Trophoblast cell (in vitro differentiated cells and primary cell): ENCODE measurements around the gene PPM1H. TPM values are rescaled to one million over a fixed set of nuclear protein-coding genes. Genes with fewer than 3 reads are reported as not detected.
A peak's percentile ranks its signal among the peaks of the same experiment; 100 is the strongest.

Source experiments
- DNase-seq, 2 donors: peaks; one replicate each; pipeline ENCODE4 v3.0.0-alpha.2; 2016
- H2AFZ ChIP-seq: 2 replicates; pipeline ENCODE4 v1.6.1; 2013; ENCODE audit warnings: low read length, moderate library complexity, mild to moderate bottlenecking; ENCODE audit not compliant: insufficient read depth, poor library complexity
- H2AK5ac ChIP-seq: 2 replicates; pipeline ENCODE4 v1.6.1; 2013; ENCODE audit warnings: mild to moderate bottlenecking, low read length
- H2BK120ac ChIP-seq: 2 replicates; pipeline ENCODE4 v1.6.1; 2013; ENCODE audit warnings: low read length, mild to moderate bottlenecking, moderate library complexity; ENCODE audit not compliant: insufficient read depth, poor library complexity
- H2BK12ac ChIP-seq: 2 replicates; pipeline ENCODE4 v1.6.1; 2013; ENCODE audit warnings: mild to moderate bottlenecking, low read length, moderate library complexity
- H2BK5ac ChIP-seq: 2 replicates; pipeline ENCODE4 v1.6.1; 2013; ENCODE audit warnings: low read length, low read depth, moderate library complexity, mild to moderate bottlenecking; ENCODE audit not compliant: poor library complexity
- H3K14ac ChIP-seq: 2 replicates; pipeline ENCODE4 v1.6.1; 2013; ENCODE audit warnings: mild to moderate bottlenecking, low read length
- H3K18ac ChIP-seq: 2 replicates; pipeline ENCODE4 v1.6.1; 2013; ENCODE audit warnings: mild to moderate bottlenecking, low read length
- H3K23ac ChIP-seq: 2 replicates; pipeline ENCODE4 v1.6.1; 2013; ENCODE audit warnings: low read length
- H3K27ac ChIP-seq: 2 replicates; pipeline ENCODE4 v1.5.1; 2013; ENCODE audit warnings: low read depth, mild to moderate bottlenecking, inconsistent platforms, low read length, moderate library complexity
- H3K27me3 ChIP-seq: 2 replicates; pipeline ENCODE4 v1.6.1; 2013; ENCODE audit warnings: inconsistent platforms, mild to moderate bottlenecking, low read length, moderate library complexity; ENCODE audit not compliant: insufficient read depth
- H3K36me3 ChIP-seq, 2 experiments: 1 replicate in 1 of 2; 2 replicates in 1 of 2; pipeline ENCODE4 v1.6.1; 2013; ENCODE audit warnings: low read length in 2 of 2, mild to moderate bottlenecking in 2 of 2, moderate library complexity in 1 of 2; ENCODE audit not compliant: insufficient read depth in 2 of 2, control insufficient read depth in 1 of 2
- H3K4ac ChIP-seq: 2 replicates; pipeline ENCODE4 v1.6.1; 2013; ENCODE audit warnings: low read depth, mild to moderate bottlenecking, low read length, moderate library complexity
- H3K4me1 ChIP-seq, 2 experiments: 1 replicate in 1 of 2; 2 replicates in 1 of 2; pipeline ENCODE4 v1.6.1; 2013; ENCODE audit warnings: low read length in 2 of 2, mild to moderate bottlenecking in 2 of 2, moderate library complexity in 1 of 2; ENCODE audit not compliant: insufficient read depth in 2 of 2, control insufficient read depth in 1 of 2
- H3K4me2 ChIP-seq: 2 replicates; pipeline ENCODE4 v1.6.1; 2013; ENCODE audit warnings: inconsistent platforms, mild to moderate bottlenecking, low read length, moderate library complexity
- H3K4me3 ChIP-seq: 2 replicates; pipeline ENCODE4 v1.5.1; 2013; ENCODE audit warnings: mild to moderate bottlenecking, low read depth, low read length, inconsistent platforms
- H3K79me1 ChIP-seq: one replicate; pipeline ENCODE4 v1.6.1; 2013; ENCODE audit warnings: low read length
- H3K79me2 ChIP-seq: 2 replicates; pipeline ENCODE4 v1.6.1; 2013; ENCODE audit warnings: low read length, mild to moderate bottlenecking; ENCODE audit not compliant: control insufficient read depth, insufficient read depth, poor library complexity
- H3K9ac ChIP-seq: 2 replicates; pipeline ENCODE4 v1.6.1; 2013; ENCODE audit warnings: mild to moderate bottlenecking, low read length
- H3K9me3 ChIP-seq: 2 replicates; pipeline ENCODE4 v1.6.1; 2013; ENCODE audit warnings: low read depth, mild to moderate bottlenecking, control low read depth, inconsistent platforms, low read length; ENCODE audit not compliant: insufficient read depth
- H4K12ac ChIP-seq: 2 replicates; pipeline ENCODE4 v1.6.1; 2013; ENCODE audit warnings: low read depth, mild to moderate bottlenecking, low read length, moderate library complexity
- H4K8ac ChIP-seq: 2 replicates; pipeline ENCODE4 v1.6.1; 2013; ENCODE audit warnings: low read depth, mild to moderate bottlenecking, low read length, moderate library complexity
- H4K91ac ChIP-seq: one replicate; pipeline ENCODE4 v1.6.1; 2013; ENCODE audit warnings: low read depth, mild to moderate bottlenecking, low read length, moderate library complexity
- WGBS: extraction: QIAGEN DNeasy Blood & Tissue Kit; methylation state at CpG from one replicate; pipeline ENCODE4 v1.1.7; 2013; ENCODE audit warnings: missing lambda C conversion rate; ENCODE audit not compliant: insufficient read length, insufficient coverage; ENCODE audit errors: extremely low coverage; 5-methylcytosine and 5-hydroxymethylcytosine counted together
- polyA plus RNA-seq: library from polyadenylated mRNA; stranded (reverse); fragments of 200-250 nt; gene quantifications from 2 replicates; pipeline ENCODE4 v1.2.3, GENCODE V29; 2013

PPM1H gene, protein sequence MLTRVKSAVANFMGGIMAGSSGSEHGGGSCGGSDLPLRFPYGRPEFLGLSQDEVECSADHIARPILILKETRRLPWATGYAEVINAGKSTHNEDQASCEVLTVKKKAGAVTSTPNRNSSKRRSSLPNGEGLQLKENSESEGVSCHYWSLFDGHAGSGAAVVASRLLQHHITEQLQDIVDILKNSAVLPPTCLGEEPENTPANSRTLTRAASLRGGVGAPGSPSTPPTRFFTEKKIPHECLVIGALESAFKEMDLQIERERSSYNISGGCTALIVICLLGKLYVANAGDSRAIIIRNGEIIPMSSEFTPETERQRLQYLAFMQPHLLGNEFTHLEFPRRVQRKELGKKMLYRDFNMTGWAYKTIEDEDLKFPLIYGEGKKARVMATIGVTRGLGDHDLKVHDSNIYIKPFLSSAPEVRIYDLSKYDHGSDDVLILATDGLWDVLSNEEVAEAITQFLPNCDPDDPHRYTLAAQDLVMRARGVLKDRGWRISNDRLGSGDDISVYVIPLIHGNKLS
- 7.7 TPM in 2 replicates for polyA plus RNA-seq

DNA sequence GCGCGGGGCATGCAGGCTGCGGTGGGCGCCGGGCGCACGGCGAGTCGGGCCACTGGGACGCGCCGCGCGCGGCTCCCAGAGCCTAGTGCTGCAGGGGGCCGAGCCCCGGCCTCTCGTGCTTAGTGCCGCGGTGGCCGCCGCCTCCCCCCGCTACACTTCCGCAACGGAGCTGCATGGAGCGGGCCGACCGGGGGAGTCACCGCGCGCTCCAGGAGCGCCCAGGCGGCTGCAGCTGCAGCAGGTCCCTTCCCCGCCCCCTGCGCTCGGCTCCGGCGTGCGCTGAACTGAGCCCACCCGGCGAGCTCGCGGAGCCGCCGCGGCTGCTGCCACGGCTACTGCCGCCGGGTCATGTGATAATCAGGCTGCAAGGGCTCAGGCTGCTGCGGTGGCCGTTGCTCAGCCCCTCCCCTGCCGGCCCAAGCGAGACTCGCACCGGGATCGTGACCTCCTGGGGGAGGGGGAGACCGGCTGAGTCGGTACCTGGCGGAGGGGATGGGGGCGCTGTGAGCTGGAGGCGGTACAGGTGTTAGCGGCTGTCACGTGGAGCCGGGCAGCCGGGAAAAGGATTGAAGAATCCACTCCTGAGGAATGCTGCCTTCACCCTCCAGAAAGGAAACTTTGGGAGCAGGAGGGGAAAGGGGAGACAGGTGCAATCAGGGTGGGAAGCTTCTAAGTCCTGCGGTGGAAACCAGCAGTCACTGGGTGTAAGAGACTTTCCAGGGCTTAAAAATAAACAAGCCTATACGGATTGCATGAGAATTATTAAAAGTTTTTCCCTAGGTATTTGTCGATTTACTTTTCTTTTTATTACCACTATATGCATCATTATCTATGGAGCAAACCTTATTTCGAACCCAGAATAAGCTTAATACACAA lies at the start of gene PPM1H:
TSS of gene PPM1H (minus strand) at position 352 of the 876 bp plus-strand sequence. CDS start 414 bp downstream, outside the sequence.
- H3K36me3 ChIP-seq, result no peaks in the 10 kb centered on the region
- H3K18ac ChIP-seq, result peak within 1 kb of the TSS; percentile 71
- H3K23ac ChIP-seq, result no peak within 1 kb of the TSS
- H3K4me3 ChIP-seq, result peak within 1 kb of the TSS; percentile 82
- H3K27ac ChIP-seq, result peak within 1 kb of the TSS; percentile 64
- peak within 1 kb of the TSS; percentile 95 for H3K4me2 ChIP-seq
- H3K9ac ChIP-seq, result peak within 1 kb of the TSS; percentile 60
- peak within 1 kb of the TSS; percentile 65 for H2BK5ac ChIP-seq
- no peaks in the 10 kb centered on the region for H3K27me3 ChIP-seq
- no peaks in the 10 kb centered on the region for H3K9me3 ChIP-seq
- no CpG with 5 or more reads among the region's 69 CpGs for WGBS
- H2AFZ ChIP-seq, result peak within 1 kb of the TSS; percentile 68
- H4K91ac ChIP-seq, result peak within 1 kb of the TSS; percentile 75
- H3K79me2 ChIP-seq, result peaks cover 8% of the 10 kb centered on the region
- peak within 1 kb of the TSS; percentile 66 for H4K12ac ChIP-seq
- DNase-seq, result peak; percentile 77 to 83
- no peak within 1 kb of the TSS for H2BK12ac ChIP-seq
- peak within 1 kb of the TSS; percentile 92 for H3K14ac ChIP-seq
- H3K79me1 ChIP-seq, result peaks cover 13% of the 10 kb centered on the region
- H4K8ac ChIP-seq, result peak within 1 kb of the TSS; percentile 70
- peak within 1 kb of the TSS; percentile 57 for H2AK5ac ChIP-seq
- peak within 1 kb of the TSS; percentile 64 for H2BK120ac ChIP-seq
- H3K4ac ChIP-seq, result peak within 1 kb of the TSS; percentile 85
- peaks cover 3 to 14% of the 10 kb centered on the region in 2 experiments for H3K4me1 ChIP-seq

DNA sequence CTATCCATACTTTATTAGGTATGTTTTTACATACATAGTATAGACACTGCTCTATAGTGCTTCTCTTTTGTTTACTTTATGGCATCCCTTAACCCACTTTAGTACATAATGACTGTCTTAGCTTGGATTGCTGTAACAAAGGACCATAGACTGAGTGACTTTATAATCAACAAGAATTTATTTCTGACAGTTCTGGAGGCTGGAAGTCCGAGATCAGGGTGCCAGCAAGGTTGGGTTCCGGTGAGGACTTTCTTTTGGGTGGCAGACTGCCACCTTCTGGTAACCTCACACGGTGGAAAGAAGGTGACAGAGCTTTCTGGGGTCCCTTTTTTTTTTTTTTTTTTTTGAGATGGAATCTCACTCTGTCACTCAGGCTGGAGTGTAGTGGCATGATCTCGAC lies 48.6 kb upstream of the PPM1H start:
- H3K27ac ChIP-seq, result no peak overlapping the region
- H4K12ac ChIP-seq, result no peak overlapping the region
- H4K91ac ChIP-seq, result no peak overlapping the region
- no peaks in the 10 kb centered on the region for H3K79me1 ChIP-seq
- no peak overlapping the region for H3K23ac ChIP-seq
- no peak overlapping the region for H3K4ac ChIP-seq
- WGBS, result no CpG with 5 or more reads among the region's 4 CpGs
- no peak overlapping the region for H2AK5ac ChIP-seq
- H3K9me3 ChIP-seq, result no peaks in the 10 kb centered on the region
- H2BK12ac ChIP-seq, result no peak overlapping the region
- H3K4me1 ChIP-seq, result no peaks in the 10 kb centered on the region
- H3K27me3 ChIP-seq, result no peaks in the 10 kb centered on the region
- DNase-seq, result no peak
- H3K9ac ChIP-seq, result no peak overlapping the region
- H2AFZ ChIP-seq, result no peak overlapping the region
- H3K14ac ChIP-seq, result no peak overlapping the region
- no peak overlapping the region for H2BK5ac ChIP-seq
- no peaks in the 10 kb centered on the region for H3K36me3 ChIP-seq
- H3K4me3 ChIP-seq, result no peak overlapping the region
- no peak overlapping the region for H4K8ac ChIP-seq
- H3K79me2 ChIP-seq, result no peaks in the 10 kb centered on the region
- no peak overlapping the region for H2BK120ac ChIP-seq
- no peak overlapping the region for H3K4me2 ChIP-seq
- no peak overlapping the region for H3K18ac ChIP-seq

DNA sequence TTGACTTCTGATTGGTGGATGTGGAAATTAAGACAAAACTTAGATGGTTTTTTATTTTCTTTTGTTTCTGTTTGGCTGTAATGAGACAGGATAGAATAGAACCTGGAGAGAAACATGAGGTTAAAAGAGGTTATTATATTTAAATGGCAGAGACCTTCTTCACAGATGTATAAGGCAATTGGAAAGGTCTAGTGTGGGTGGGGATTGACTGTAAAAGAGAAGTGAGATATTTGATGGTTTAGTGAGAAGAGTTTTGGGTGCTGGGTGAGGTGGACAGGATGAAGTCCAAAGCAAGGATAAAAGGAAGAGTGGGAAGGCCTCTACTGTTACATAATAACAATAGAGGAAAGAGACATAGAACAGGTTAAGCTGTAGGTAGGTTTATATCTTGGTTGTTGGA lies 43.8 kb upstream of the PPM1H start:
- Histone ChIP-seq H4K8ac (no peak overlapping the region), H3K36me3 (no peaks in the 10 kb centered on the region), H2BK5ac (no peak overlapping the region), H3K27me3 (no peaks in the 10 kb centered on the region), H3K9ac (no peak overlapping the region), H3K4me2 (no peak overlapping the region), H3K4me1 (no peaks in the 10 kb centered on the region), H4K91ac (no peak overlapping the region), H3K4ac (no peak overlapping the region), H4K12ac (no peak overlapping the region), H3K27ac (no peak overlapping the region), H3K9me3 (no peaks in the 10 kb centered on the region), H3K79me2 (no peaks in the 10 kb centered on the region), H2BK12ac (no peak overlapping the region), H2AFZ (no peak overlapping the region), H3K14ac (no peak overlapping the region), H3K79me1 (no peaks in the 10 kb centered on the region), H2BK120ac (no peak overlapping the region), H3K23ac (no peak overlapping the region), H3K18ac (no peak overlapping the region), H2AK5ac (no peak overlapping the region), H3K4me3 (no peak overlapping the region)
- no peak for DNase-seq

DNA sequence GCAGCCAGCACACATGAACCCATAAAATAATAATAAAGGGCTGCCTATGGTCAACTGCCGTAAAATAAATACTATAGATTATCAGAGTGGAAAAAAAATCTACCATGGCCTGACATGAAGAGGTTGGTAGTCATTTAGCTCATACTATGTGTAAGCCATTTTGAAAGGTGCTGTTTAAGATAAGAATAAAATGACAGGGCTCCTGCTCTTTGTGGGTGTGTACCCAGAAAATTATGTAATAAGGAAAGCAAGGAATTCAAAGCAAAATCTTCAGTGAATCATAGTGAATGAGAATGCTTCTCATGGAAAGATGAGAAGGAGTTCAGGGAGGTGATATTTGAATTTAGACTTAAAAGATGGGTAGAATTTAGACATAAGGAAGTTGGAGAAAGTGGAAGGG lies 42.9 kb upstream of the PPM1H start:
- Histone ChIP-seq H2BK120ac (no peak overlapping the region), H3K9me3 (no peaks in the 10 kb centered on the region), H4K8ac (no peak overlapping the region), H3K27ac (no peak overlapping the region), H3K14ac (no peak overlapping the region), H2AFZ (no peak overlapping the region), H4K12ac (no peak overlapping the region), H4K91ac (no peak overlapping the region), H3K4me1 (no peaks in the 10 kb centered on the region), H3K23ac (no peak overlapping the region), H2BK5ac (no peak overlapping the region), H2AK5ac (no peak overlapping the region), H3K4ac (no peak overlapping the region), H3K79me2 (no peaks in the 10 kb centered on the region), H3K27me3 (no peaks in the 10 kb centered on the region), H3K36me3 (no peaks in the 10 kb centered on the region), H3K9ac (no peak overlapping the region), H2BK12ac (no peak overlapping the region), H3K4me3 (no peak overlapping the region), H3K4me2 (no peak overlapping the region), H3K79me1 (no peaks in the 10 kb centered on the region), H3K18ac (no peak overlapping the region)
- no peak for DNase-seq
- no CpG with 5 or more reads among the region's 1 CpG for WGBS
